ENCODE results near the gene IFNAR1. TPM values are rescaled to one million over a fixed set of nuclear protein-coding genes. Genes with fewer than 3 reads are reported as not detected.

The IFNAR1 gene
- total and polyA plus RNA-seq, 7 experiments from 2014 or later: 24.7 to 76.2 (median 56.9) TPM

DNA sequence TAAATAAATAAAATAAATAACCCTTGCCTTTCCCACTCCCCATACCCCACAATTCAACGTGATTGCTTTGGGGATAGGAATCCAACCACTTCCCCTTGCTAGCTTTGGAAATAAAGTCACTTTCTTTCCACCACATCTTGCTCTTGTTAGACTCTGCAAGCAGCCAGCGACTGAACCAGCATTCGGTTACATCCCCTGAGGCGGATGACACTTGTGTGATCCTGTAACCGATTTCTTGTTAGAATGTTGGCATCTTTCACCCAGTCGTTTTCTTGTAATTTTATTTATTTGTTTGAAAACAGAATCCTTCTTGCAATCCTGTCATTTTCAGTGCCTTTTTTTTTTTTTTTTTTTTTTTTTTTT, 76.8 kb downstream of the IFNAR1 start:
- DNase-seq (peak in 1 of 9 donors; percentile 35), ATAC-seq (no peak)
- Histone ChIP-seq H3K27me3 (ENCODE audit: control insufficient read depth in 2 of 2, insufficient read depth in 2 of 2, low read length in 2 of 2) (no peaks in the 10 kb centered on the region), H3K9me3 (ENCODE audit: control insufficient read depth in 2 of 3, low read length in 3 of 3) (no peaks in the 10 kb centered on the region), H3K4me3 (ENCODE audit: low read length) (no peak overlapping the region), H3K4me1 (ENCODE audit: control insufficient read depth in 2 of 2, insufficient read depth in 2 of 2, low read length in 2 of 2) (peaks cover 16 to 19% of the 10 kb centered on the region in 2 donors), H3K36me3 (ENCODE audit: control insufficient read depth in 2 of 3, insufficient read depth in 3 of 3, low read length in 3 of 3) (peaks cover 0 to 5% (median 0%) of the 10 kb centered on the region in 3 experiments), H3K27ac (ENCODE audit: low read depth, low read length) (no peak overlapping the region)
- Mint-ChIP-seq H3K9me3 (peaks cover 0 to 3% (median 0%) of the 10 kb centered on the region in 11 donors), H3K4me3 (peak overlapping the region in 3 of 10 donors; percentile 21 to 76 (median 47)), H3K36me3 (peaks cover 0 to 6% (median 0%) of the 10 kb centered on the region in 5 donors), H3K27me3 (peaks cover 0 to 72% (median 0%) of the 10 kb centered on the region in 5 donors), H3K27ac (peak overlapping the region in 5 of 9 donors; percentile 18 to 82 (median 51)), H3K4me1 (peaks cover 27 to 49% (median 38%) of the 10 kb centered on the region in 7 donors)
- intact Hi-C loops (cut with micrococcal nuclease): loop anchor here in 1 of 2 donors (5.0 to 10.0 kb wide), 3 partner anchors 41 to 627 kb away; partner anchors contain the start of genes PAXBP1 and TMEM50B
- CTCF ChIA-PET: no interaction called here
- POLR2A ChIA-PET: interaction anchor here (0.7 to 3.9 kb wide), 4 partner anchors 16 to 715 kb away, joined by 3 to 35 read pairs (median 10); no protein-coding TSS in a partner anchor

DNA sequence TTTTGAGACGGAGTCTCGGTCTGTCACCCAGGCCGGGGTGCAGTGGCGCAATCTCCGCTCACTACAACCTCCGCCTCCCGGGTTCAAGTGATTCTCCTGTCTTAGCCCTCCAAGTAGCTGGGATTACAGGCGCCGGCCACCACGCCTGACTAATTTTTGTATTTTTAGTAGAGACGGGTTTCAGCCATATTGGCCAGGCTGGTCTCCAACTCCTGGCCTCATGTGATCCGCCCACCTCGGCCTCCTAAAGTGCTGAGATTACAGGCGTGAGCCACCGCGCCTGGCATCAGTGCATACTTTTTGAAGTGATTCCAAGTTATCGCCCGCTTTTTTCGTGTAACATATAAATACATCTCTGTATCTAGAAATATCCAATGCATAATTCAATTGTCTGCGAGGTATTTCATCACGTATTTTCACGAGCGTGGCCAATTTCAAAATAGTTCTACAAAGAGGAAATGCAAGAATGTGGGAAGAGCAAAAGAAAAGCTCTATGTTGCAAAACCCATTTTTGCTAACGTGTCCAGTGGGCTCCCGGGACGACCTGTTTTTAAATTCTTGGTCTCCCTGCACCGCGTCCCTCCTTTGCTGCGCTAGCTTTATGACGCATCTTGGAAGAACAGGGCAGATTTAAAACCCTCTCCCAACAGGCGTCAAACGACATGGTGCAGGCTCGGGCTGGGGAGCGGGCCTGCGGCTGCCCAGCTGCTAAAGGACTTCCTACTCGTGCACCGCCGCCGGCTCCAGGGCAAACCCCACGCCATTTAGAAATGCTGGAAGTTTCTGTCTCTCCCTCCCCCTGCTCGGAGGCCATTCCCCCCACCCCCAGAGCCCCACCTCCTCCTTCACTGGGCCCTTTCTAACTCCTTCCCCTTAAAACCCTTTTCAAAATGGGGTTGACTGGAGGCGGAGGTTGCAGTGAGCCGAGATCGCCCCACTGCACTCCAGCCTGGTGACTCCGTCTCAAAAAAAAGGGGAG, 77.5 kb downstream of the IFNAR1 start:
- peak in 5 of 9 donors; percentile 22 to 44 (median 36) for DNase-seq

GRCh38 chr21:33403128-33403785, 78.5 kb downstream of the IFNAR1 start, which contains the start of gene IFNGR2:
TSS of gene IFNGR2 (plus strand) at chr21:33403413. CDS start at chr21:33403544, 131 bp downstream.
- Histone ChIP-seq H3K36me3 (ENCODE audit: control insufficient read depth in 2 of 3, insufficient read depth in 3 of 3, low read length in 3 of 3) (peaks cover 0 to 5% (median 0%) of the 10 kb centered on the region in 3 experiments), H3K27me3 (ENCODE audit: control insufficient read depth in 2 of 2, insufficient read depth in 2 of 2, low read length in 2 of 2) (no peaks in the 10 kb centered on the region), H3K4me1 (ENCODE audit: control insufficient read depth in 2 of 2, insufficient read depth in 2 of 2, low read length in 2 of 2) (peaks cover 16 to 25% of the 10 kb centered on the region in 2 donors), H3K4me3 (ENCODE audit: low read length) (peak within 1 kb of the TSS; percentile 77), H3K9me3 (ENCODE audit: control insufficient read depth in 2 of 3, low read length in 3 of 3) (no peaks in the 10 kb centered on the region), H3K27ac (ENCODE audit: low read depth, low read length) (peak within 1 kb of the TSS; percentile 84)
- Mint-ChIP-seq H3K9me3 (peaks cover 0 to under 1% (median 0%) of the 10 kb centered on the region in 11 donors), H3K27me3 (peaks cover 0 to 66% (median 0%) of the 10 kb centered on the region in 5 donors), H3K4me3 (peak within 1 kb of the TSS; percentile 87 to 99 (median 97)), H3K36me3 (peaks cover 0 to 6% (median 0%) of the 10 kb centered on the region in 5 donors), H3K27ac (peak within 1 kb of the TSS; percentile 69 to 98 (median 94)), H3K4me1 (peaks cover 25 to 55% (median 49%) of the 10 kb centered on the region in 7 donors)
- DNase-seq (peak in 8 of 9 donors; percentile 40 to 51 (median 46)), ATAC-seq (peak; percentile 75)
- ChIA-PET CTCF (interaction anchor here (1.0 kb wide), 1 partner anchor 42 kb away, joined by 3 read pairs; no protein-coding TSS in a partner anchor), POLR2A (interaction anchor here (1.2 to 3.9 kb wide), 7 partner anchors 12 to 78 kb away, joined by 3 to 35 read pairs (median 7); partner anchors contain the start of gene IFNAR1)
- intact Hi-C loops (cut with micrococcal nuclease): loop anchor here (1.0 to 10.0 kb wide), 7 partner anchors 18 to 628 kb away; partner anchors contain the start of genes IFNAR1 (in 1 of the 2), PAXBP1 (in 1 of the 2), SON (in 1 of the 2) and TMEM50B (in 1 of the 2)

More for the DNA sequence above, 77.5 kb downstream of the IFNAR1 start:
- H3K4me3 Mint-ChIP-seq: peak overlapping the region; percentile 66 to 94 (median 81)
- H3K4me1 ChIP-seq (ENCODE audit: control insufficient read depth in 2 of 2, insufficient read depth in 2 of 2, low read length in 2 of 2): peaks cover 16 to 25% of the 10 kb centered on the region in 2 donors
- ChIA-PET CTCF (interaction anchor here (1.0 kb wide), 1 partner anchor 41 kb away, joined by 3 read pairs; no protein-coding TSS in a partner anchor), POLR2A (interaction anchor here (0.5 to 3.9 kb wide), 7 partner anchors 17 to 715 kb away, joined by 3 to 35 read pairs (median 6); partner anchors contain the start of gene IFNAR1)
- peak; percentile 51 for ATAC-seq
- peak overlapping the region; percentile 72 for H3K27ac ChIP-seq (ENCODE audit: low read depth, low read length)
- H3K9me3 Mint-ChIP-seq: peaks cover 0 to 3% (median 0%) of the 10 kb centered on the region in 11 donors
- H3K9me3 ChIP-seq (ENCODE audit: control insufficient read depth in 2 of 3, low read length in 3 of 3): no peaks in the 10 kb centered on the region
- H3K27me3 Mint-ChIP-seq: peaks cover 0 to 74% (median 0%) of the 10 kb centered on the region in 5 donors
- peaks cover 0 to 6% (median 0%) of the 10 kb centered on the region in 5 donors for H3K36me3 Mint-ChIP-seq
- peaks cover 0 to 5% (median 0%) of the 10 kb centered on the region in 3 experiments for H3K36me3 ChIP-seq (ENCODE audit: control insufficient read depth in 2 of 3, insufficient read depth in 3 of 3, low read length in 3 of 3)
- no peaks in the 10 kb centered on the region for H3K27me3 ChIP-seq (ENCODE audit: control insufficient read depth in 2 of 2, insufficient read depth in 2 of 2, low read length in 2 of 2)
- intact Hi-C loops (cut with micrococcal nuclease): loop anchor here (2.0 to 10.0 kb wide), 5 partner anchors 17 to 627 kb away; partner anchors contain the start of genes IFNAR1 (in 1 of the 2), PAXBP1 (in 1 of the 2) and TMEM50B (in 1 of the 2)
- H3K4me3 ChIP-seq (ENCODE audit: low read length): peak overlapping the region; percentile 37
- peaks cover 27 to 56% (median 45%) of the 10 kb centered on the region in 7 donors for H3K4me1 Mint-ChIP-seq
- peak overlapping the region; percentile 44 to 95 (median 82) for H3K27ac Mint-ChIP-seq

DNA sequence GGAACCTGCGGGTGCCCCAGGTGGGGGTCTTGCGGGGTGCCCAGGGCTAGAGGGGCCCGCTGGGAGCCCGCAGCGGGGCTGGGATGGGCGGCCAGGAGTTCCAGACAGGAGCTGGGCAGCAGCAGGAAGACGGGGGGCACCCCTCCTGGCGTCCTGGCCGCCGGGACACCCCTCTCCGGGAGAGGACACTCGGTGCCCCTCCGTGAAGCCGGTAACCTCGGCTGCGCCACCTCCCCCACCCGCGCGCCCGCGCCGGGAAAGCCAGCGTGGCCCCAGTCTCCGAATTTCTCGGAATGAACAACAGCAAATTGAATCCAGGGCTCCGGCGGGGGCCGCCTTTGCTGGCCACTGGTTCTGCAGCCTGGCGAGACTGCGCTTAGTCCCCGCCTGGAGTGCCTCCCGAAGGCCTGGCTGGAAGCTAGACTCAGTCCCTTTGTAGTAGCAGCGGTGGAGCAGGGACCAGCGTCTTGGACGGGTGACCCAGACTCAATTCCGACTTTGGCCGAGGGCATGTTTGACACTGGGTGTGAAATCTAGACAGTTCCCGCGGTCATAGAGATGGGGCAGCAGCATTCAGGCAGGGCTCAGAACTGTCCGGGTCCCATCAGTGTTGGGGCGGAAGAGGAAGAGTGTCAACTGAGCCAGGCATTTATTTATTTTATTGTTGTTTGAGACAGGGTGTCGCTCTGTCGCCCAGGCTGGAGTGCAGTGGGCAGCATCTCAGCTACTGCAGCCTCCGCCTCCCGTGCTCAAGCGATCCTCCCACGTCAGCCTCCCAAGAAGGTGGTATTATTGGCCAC, 79.2 kb downstream of the IFNAR1 start:
- POLR2A ChIA-PET: interaction anchor here (0.7 to 3.9 kb wide), 8 partner anchors 11 to 898 kb away, joined by 3 to 35 read pairs (median 6); partner anchors contain the start of gene PAXBP1
- peaks cover 16 to 25% of the 10 kb centered on the region in 2 donors for H3K4me1 ChIP-seq (ENCODE audit: control insufficient read depth in 2 of 2, insufficient read depth in 2 of 2, low read length in 2 of 2)
- H3K36me3 Mint-ChIP-seq: peaks cover 0 to 8% (median 4%) of the 10 kb centered on the region in 5 donors

GRCh38 chr21:33406493-33406892, 81.7 kb downstream of the IFNAR1 start:
- peaks cover 0 to 16% (median 4%) of the 10 kb centered on the region in 5 donors for H3K36me3 Mint-ChIP-seq
- Histone ChIP-seq H3K4me1 (ENCODE audit: control insufficient read depth in 2 of 2, insufficient read depth in 2 of 2, low read length in 2 of 2) (peaks cover 16 to 25% of the 10 kb centered on the region in 2 donors), H3K36me3 (ENCODE audit: control insufficient read depth in 2 of 3, insufficient read depth in 3 of 3, low read length in 3 of 3) (peaks cover 0 to 12% (median 0%) of the 10 kb centered on the region in 3 experiments), H3K27ac (ENCODE audit: low read depth, low read length) (no peak overlapping the region), H3K9me3 (ENCODE audit: control insufficient read depth in 2 of 3, low read length in 3 of 3) (no peaks in the 10 kb centered on the region), H3K4me3 (ENCODE audit: low read length) (no peak overlapping the region), H3K27me3 (ENCODE audit: control insufficient read depth in 2 of 2, insufficient read depth in 2 of 2, low read length in 2 of 2) (no peaks in the 10 kb centered on the region)
- CTCF ChIA-PET: no interaction called here
- no peaks in the 10 kb centered on the region for H3K9me3 Mint-ChIP-seq
- peak overlapping the region in 8 of 10 donors; percentile 48 to 99 (median 96) for H3K4me3 Mint-ChIP-seq
- DNase-seq (no peak), ATAC-seq (no peak)
- intact Hi-C loops (cut with micrococcal nuclease): loop anchor here in 1 of 2 donors (10.0 kb wide), 1 partner anchor 632 kb away; the partner anchor contains the start of gene PAXBP1
- H3K27ac Mint-ChIP-seq: peak overlapping the region in 8 of 9 donors; percentile 26 to 94 (median 69)
- POLR2A ChIA-PET: interaction anchor here (0.6 to 2.4 kb wide), 3 partner anchors 39 to 158 kb away, joined by 3 to 10 read pairs (median 3); no protein-coding TSS in a partner anchor
- peaks cover 0 to 55% (median 0%) of the 10 kb centered on the region in 5 donors for H3K27me3 Mint-ChIP-seq
- H3K4me1 Mint-ChIP-seq: peaks cover 28 to 68% (median 55%) of the 10 kb centered on the region in 7 donors

More for the DNA sequence above, 79.2 kb downstream of the IFNAR1 start:
- peak overlapping the region; percentile 87 to 99 (median 97) for H3K4me3 Mint-ChIP-seq
- Histone ChIP-seq H3K27ac (ENCODE audit: low read depth, low read length) (peak overlapping the region; percentile 84), H3K9me3 (ENCODE audit: control insufficient read depth in 2 of 3, low read length in 3 of 3) (no peaks in the 10 kb centered on the region), H3K36me3 (ENCODE audit: control insufficient read depth in 2 of 3, insufficient read depth in 3 of 3, low read length in 3 of 3) (peaks cover 0 to 5% (median 0%) of the 10 kb centered on the region in 3 experiments), H3K27me3 (ENCODE audit: control insufficient read depth in 2 of 2, insufficient read depth in 2 of 2, low read length in 2 of 2) (no peaks in the 10 kb centered on the region), H3K4me3 (ENCODE audit: low read length) (peak overlapping the region; percentile 77)
- peak in 7 of 9 donors; percentile 21 to 43 (median 29) for DNase-seq
- intact Hi-C loops (cut with micrococcal nuclease): loop anchor here (1.0 to 10.0 kb wide), 8 partner anchors 19 to 629 kb away; partner anchors contain the start of genes IFNAR1 (in 1 of the 2), PAXBP1 (in 1 of the 2), SON (in 1 of the 2) and TMEM50B (in 1 of the 2)
- no peaks in the 10 kb centered on the region for H3K9me3 Mint-ChIP-seq
- H3K27ac Mint-ChIP-seq: peak overlapping the region; percentile 4 to 98 (median 94)
- peaks cover 0 to 63% (median 0%) of the 10 kb centered on the region in 5 donors for H3K27me3 Mint-ChIP-seq
- H3K4me1 Mint-ChIP-seq: peaks cover 25 to 60% (median 54%) of the 10 kb centered on the region in 7 donors
- CTCF ChIA-PET: interaction anchor here (1.1 to 2.0 kb wide), 2 partner anchors 43 to 55 kb away, joined by 3 to 6 read pairs; no protein-coding TSS in a partner anchor
- peak; percentile 30 for ATAC-seq

All from naive thymus-derived CD4-positive, alpha-beta T cell (primary cell).